ENCODE results near the gene UBC. TPM values are rescaled to one million over a fixed set of nuclear protein-coding genes. Genes with fewer than 3 reads are reported as not detected.

The UBC gene
- total RNA-seq, 1 experiment from 2014 or later: 880 TPM

- CTCF ChIA-PET: no interaction called here
- Mint-ChIP-seq H3K27me3 (ENCODE audit: insufficient read depth, unreplicated experiment) (no peaks in the 10 kb centered on the region), H3K4me1 (ENCODE audit: low read depth, unreplicated experiment) (no peaks in the 10 kb centered on the region), H3K36me3 (ENCODE audit: insufficient read depth, unreplicated experiment) (peaks cover 44% of the 10 kb centered on the region), H3K4me3 (ENCODE audit: unreplicated experiment) (no peak overlapping the region), H3K9me3 (ENCODE audit: unreplicated experiment) (no peaks in the 10 kb centered on the region), H3K27ac (ENCODE audit: unreplicated experiment) (peak overlapping the region; percentile 47)
- peaks cover 1% of the 10 kb centered on the region; the same call in 1 of the 2 replicates for H3K36me3 ChIP-seq (ENCODE audit: control insufficient read depth, insufficient read depth, low read length)
- intact Hi-C loops (cut with micrococcal nuclease; ENCODE audit: unreplicated experiment): no loop called here
- no peaks in the 10 kb centered on the region for H3K4me1 ChIP-seq
- no peaks in the 10 kb centered on the region for H3K9me3 ChIP-seq
- no peak for DNase-seq
- no TSS peak for BruUV-seq (replicated peaks)
- no peak for TF ChIP-seq CTCF (IDR thresholded peaks at IDR 0.05; ENCODE audit: insufficient read depth in 1 of 2, low read depth in 1 of 2, low read length in 1 of 2, severe bottlenecking in 1 of 2, unreplicated experiment in 1 of 2)
- no peaks in the 10 kb centered on the region for H3K27me3 ChIP-seq (replicated peaks; ENCODE audit: control insufficient read depth, insufficient read depth, low read length)
- POLR2A ChIA-PET: no interaction called here
- H3K4me3 ChIP-seq (ENCODE audit: low read depth, low read length): no peak overlapping the region
Measured at GRCh38 chr12:124949066-124949465, 34.6 kb upstream of the UBC start.

GRCh38 chr12:124947561-124948398, 33.3 kb upstream of the UBC start:
- H3K36me3 Mint-ChIP-seq (ENCODE audit: insufficient read depth, unreplicated experiment): peaks cover 46% of the 10 kb centered on the region
- H3K27ac Mint-ChIP-seq (ENCODE audit: unreplicated experiment): no peak overlapping the region
- H3K9me3 Mint-ChIP-seq (ENCODE audit: unreplicated experiment): no peaks in the 10 kb centered on the region
- intact Hi-C loops (cut with micrococcal nuclease; ENCODE audit: unreplicated experiment): no loop called here
- H3K36me3 ChIP-seq (ENCODE audit: control insufficient read depth, insufficient read depth, low read length): no peaks in the 10 kb centered on the region; the same call in 1 of the 2 replicates
- no peaks in the 10 kb centered on the region for H3K9me3 ChIP-seq
- CTCF ChIA-PET: interaction anchor here (0.6 kb wide), 1 partner anchor 120 kb away, joined by 3 read pairs; no protein-coding TSS in a partner anchor
- no peak for TF ChIP-seq CTCF (IDR thresholded peaks at IDR 0.05; ENCODE audit: insufficient read depth in 1 of 2, low read depth in 1 of 2, low read length in 1 of 2, severe bottlenecking in 1 of 2, unreplicated experiment in 1 of 2)
- POLR2A ChIA-PET: no interaction called here
- H3K4me3 ChIP-seq (ENCODE audit: low read depth, low read length): no peak overlapping the region
- no peaks in the 10 kb centered on the region for H3K27me3 ChIP-seq (replicated peaks; ENCODE audit: control insufficient read depth, insufficient read depth, low read length)
- H3K4me1 Mint-ChIP-seq (ENCODE audit: low read depth, unreplicated experiment): no peaks in the 10 kb centered on the region
- no TSS peak for BruUV-seq (replicated peaks)
- DNase-seq: no peak
- H3K27me3 Mint-ChIP-seq (ENCODE audit: insufficient read depth, unreplicated experiment): no peaks in the 10 kb centered on the region
- H3K4me3 Mint-ChIP-seq (ENCODE audit: unreplicated experiment): no peak overlapping the region
- H3K4me1 ChIP-seq: no peaks in the 10 kb centered on the region

- no peaks in the 10 kb centered on the region for H3K9me3 Mint-ChIP-seq (ENCODE audit: unreplicated experiment)
- Histone ChIP-seq H3K27me3 (replicated peaks; ENCODE audit: control insufficient read depth, insufficient read depth, low read length) (no peaks in the 10 kb centered on the region), H3K4me3 (ENCODE audit: low read depth, low read length) (no peak overlapping the region), H3K9me3 (no peaks in the 10 kb centered on the region), H3K4me1 (no peaks in the 10 kb centered on the region), H3K36me3 (ENCODE audit: control insufficient read depth, insufficient read depth, low read length) (no peaks in the 10 kb centered on the region; the same call in 1 of the 2 replicates)
- intact Hi-C loops (cut with micrococcal nuclease; ENCODE audit: unreplicated experiment): no loop called here
- CTCF ChIA-PET: interaction anchor here (0.6 kb wide), 1 partner anchor 121 kb away, joined by 3 read pairs; no protein-coding TSS in a partner anchor
- no peak overlapping the region for H3K4me3 Mint-ChIP-seq (ENCODE audit: unreplicated experiment)
- POLR2A ChIA-PET: no interaction called here
- no peak overlapping the region for H3K27ac Mint-ChIP-seq (ENCODE audit: unreplicated experiment)
- H3K36me3 Mint-ChIP-seq (ENCODE audit: insufficient read depth, unreplicated experiment): peaks cover 50% of the 10 kb centered on the region
- no peak for TF ChIP-seq CTCF (IDR thresholded peaks at IDR 0.05; ENCODE audit: insufficient read depth in 1 of 2, low read depth in 1 of 2, low read length in 1 of 2, severe bottlenecking in 1 of 2, unreplicated experiment in 1 of 2)
- H3K4me1 Mint-ChIP-seq (ENCODE audit: low read depth, unreplicated experiment): no peaks in the 10 kb centered on the region
- BruUV-seq (replicated peaks): no TSS peak
- no peak for DNase-seq
- H3K27me3 Mint-ChIP-seq (ENCODE audit: insufficient read depth, unreplicated experiment): no peaks in the 10 kb centered on the region
Measured at GRCh38 chr12:124947013-124947412, 32.6 kb upstream of the UBC start.

All from Caco-2 (cell line).